PC-3 (cell line): Measurements from ENCODE around the gene CCDC54. TPM values are rescaled to one million over a fixed set of nuclear protein-coding genes. Genes with fewer than 3 reads are reported as not detected.

Experiments
- ATAC-seq: fragments of 200-7000 bp; cut with Tn5 transposase; 2 replicates; pipeline ENCODE4 v1.9.1; 2020; ENCODE audit warnings: mild to moderate bottlenecking, moderate library complexity
- BruUV-seq: library from RNA; stranded (reverse); fragments of 400-500 nt; replicated peaks from 2 replicates; lab custom pipeline; 2021; lab: Mats Ljungman, UMichigan
- CTCF ChIA-PET: fragments of 300-600 bp; sonication (Branson Sonifier 250); formaldehyde crosslinking; loops from one replicate; lab custom pipeline; 2022; ENCODE audit warnings: antibody characterized with exemption; lab: Charles Lee
- POLR2A ChIA-PET: fragments of 300-600 bp; sonication (Branson Sonifier 250); formaldehyde crosslinking; loops from one replicate; lab custom pipeline; 2022; ENCODE audit warnings: antibody characterized with exemption; ENCODE audit not compliant: unreplicated experiment; lab: Charles Lee
- DNase-seq: peaks from one replicate; pipeline ENCODE4 v3.0.0-alpha.2; 2015
- H2AFZ ChIP-seq: fragments of 300-600 bp; sonication (generic); 2 replicates; pipeline ENCODE4 v1.6.0; 2016; ENCODE audit warnings: antibody characterized with exemption, low read length
- H3F3A ChIP-seq: fragments of 300-600 bp; sonication (generic); one replicate; pipeline ENCODE4 v1.6.0; 2017; ENCODE audit warnings: antibody characterized with exemption, low read length, control low read depth, mild to moderate bottlenecking; ENCODE audit not compliant: unreplicated experiment
- H3K27ac ChIP-seq: fragments of 300-600 bp; sonication (generic); 2 replicates; pipeline ENCODE4 v1.5.1; 2016; ENCODE audit warnings: mild to moderate bottlenecking, low read length
- H3K27me3 ChIP-seq: fragments of 300-600 bp; sonication (generic); 2 replicates; pipeline ENCODE4 v1.6.1; 2016; ENCODE audit warnings: low read length, mixed read lengths
- H3K36me3 ChIP-seq: fragments of 300-600 bp; sonication (generic); 2 replicates; pipeline ENCODE4 v1.6.1; 2016; ENCODE audit warnings: low read depth, mixed run types, low read length, mixed read lengths
- H3K4me1 ChIP-seq: fragments of 300-600 bp; sonication (generic); 2 replicates; pipeline ENCODE4 v1.5.1; 2016; ENCODE audit warnings: low read length; ENCODE audit not compliant: insufficient read depth
- H3K4me2 ChIP-seq: fragments of 300-600 bp; sonication (generic); 2 replicates; pipeline ENCODE4 v1.6.0; 2016; ENCODE audit warnings: low read length
- H3K4me3 ChIP-seq: fragments of 300-600 bp; sonication (generic); 2 replicates; pipeline ENCODE4 v1.5.1; 2016; ENCODE audit warnings: mild to moderate bottlenecking, low read length, mixed read lengths
- H3K79me2 ChIP-seq: fragments of 300-600 bp; sonication (generic); 2 replicates; pipeline ENCODE4 v1.6.1; 2017; ENCODE audit warnings: low read length, mixed read lengths
- H3K9ac ChIP-seq: fragments of 300-600 bp; sonication (generic); 2 replicates; pipeline ENCODE4 v1.6.0; 2016; ENCODE audit warnings: mild to moderate bottlenecking, low read length
- H3K9me2 ChIP-seq: fragments of 300-600 bp; sonication (generic); replicated peaks from 2 replicates; pipeline ENCODE4 v1.6.1; 2016; ENCODE audit warnings: mixed run types, low read length, mixed read lengths
- H3K9me3 ChIP-seq: fragments of 300-600 bp; sonication (generic); 2 replicates; pipeline ENCODE4 v1.6.1; 2016; ENCODE audit warnings: low read length, mixed read lengths
- H4K20me1 ChIP-seq: fragments of 300-600 bp; sonication (generic); 2 replicates; pipeline ENCODE4 v1.6.1; 2016; ENCODE audit warnings: low read length, mixed read lengths
- CTCF ChIP-seq: fragments of 300-600 bp; sonication (generic); conservative IDR thresholded peaks from 2 replicates; pipeline ENCODE4 v1.5.1; 2017; ENCODE audit warnings: antibody characterized with exemption, low read depth, mild to moderate bottlenecking, low read length
- EZH2 ChIP-seq: fragments of 300-600 bp; sonication (generic); IDR thresholded peaks from one replicate; pipeline ENCODE4 v1.6.1; 2017; ENCODE audit warnings: antibody characterized with exemption, mild to moderate bottlenecking, low read length; ENCODE audit not compliant: unreplicated experiment
- EZH2phosphoT487 ChIP-seq: fragments of 300-600 bp; sonication (generic); IDR thresholded peaks from 2 replicates; pipeline ENCODE4 v1.6.1; 2018; ENCODE audit warnings: mild to moderate bottlenecking, antibody characterized with exemption, low read length, borderline replicate concordance
- intact Hi-C: fragments of 100-400 bp; cut with micrococcal nuclease; formaldehyde crosslinking; loops from 2 replicates; pipeline ENCODE4 v1.9.0; 2023
- total RNA-seq: library from RNA; depleted of rRNA; stranded (reverse); fragments of >200 nt; gene quantifications from 2 replicates; pipeline ENCODE4 v1.2.3, GENCODE V29; 2014

Gene CCDC54
- total RNA-seq, 1 experiment from 2014 or later = not detected

GRCh38 chr3:107404727-107405469 lies 27.7 kb downstream of the CCDC54 start:
- Histone ChIP-seq H3F3A (no peaks in the 10 kb centered on the region), H4K20me1 (no peaks in the 10 kb centered on the region), H3K9ac (no peak overlapping the region), H3K4me3 (no peak overlapping the region), H3K4me1 (no peaks in the 10 kb centered on the region), H3K9me3 (peaks cover 8% of the 10 kb centered on the region; the same call in 1 of the 2 replicates), H3K9me2 (no peaks in the 10 kb centered on the region), H3K79me2 (no peaks in the 10 kb centered on the region), H2AFZ (no peak overlapping the region), H3K4me2 (no peak overlapping the region), H3K27me3 (no peaks in the 10 kb centered on the region), H3K27ac (no peak overlapping the region), H3K36me3 (no peaks in the 10 kb centered on the region)
- no peak for DNase-seq
- ChIA-PET POLR2A (no interaction called here), CTCF (interaction anchor here (0.6 kb wide), 1 partner anchor 26 kb away, joined by 5 read pairs; no protein-coding TSS in a partner anchor)
- ATAC-seq = no peak
- TF ChIP-seq EZH2 = no peak
- no peak for TF ChIP-seq CTCF
- BruUV-seq = no TSS peak
- intact Hi-C loops = no loop called here

GRCh38 chr3:107407355-107407754 lies 30.1 kb downstream of the CCDC54 start:
- no TSS peak for BruUV-seq
- TF ChIP-seq EZH2phosphoT487 = no peak
- no peak for TF ChIP-seq EZH2
- no peak for TF ChIP-seq CTCF
- Histone ChIP-seq H3K9me2 (no peaks in the 10 kb centered on the region), H3K9me3 (peaks cover 11% of the 10 kb centered on the region; the same call in 1 of the 2 replicates), H4K20me1 (no peaks in the 10 kb centered on the region), H3F3A (no peaks in the 10 kb centered on the region), H3K4me2 (no peak overlapping the region), H3K9ac (no peak overlapping the region), H3K27ac (no peak overlapping the region), H3K27me3 (no peaks in the 10 kb centered on the region), H3K36me3 (no peaks in the 10 kb centered on the region), H3K79me2 (no peaks in the 10 kb centered on the region), H3K4me3 (no peak overlapping the region), H2AFZ (no peak overlapping the region), H3K4me1 (no peaks in the 10 kb centered on the region)
- ChIA-PET POLR2A (no interaction called here), CTCF (no interaction called here)
- no peak for ATAC-seq
- intact Hi-C loops = no loop called here
- DNase-seq = no peak

GRCh38 chr3:107408513-107408912 lies 31.3 kb downstream of the CCDC54 start:
- ATAC-seq (no peak), DNase-seq (no peak)
- Histone ChIP-seq H3K27me3 (no peaks in the 10 kb centered on the region), H3K9me3 (peaks cover 11% of the 10 kb centered on the region; the same call in 1 of the 2 replicates), H3F3A (no peaks in the 10 kb centered on the region), H3K36me3 (no peaks in the 10 kb centered on the region), H2AFZ (no peak overlapping the region), H3K79me2 (no peaks in the 10 kb centered on the region), H3K4me3 (no peak overlapping the region), H3K27ac (no peak overlapping the region), H3K9ac (no peak overlapping the region), H4K20me1 (no peaks in the 10 kb centered on the region), H3K4me1 (no peaks in the 10 kb centered on the region), H3K9me2 (no peaks in the 10 kb centered on the region), H3K4me2 (no peak overlapping the region)
- TF ChIP-seq EZH2 (no peak), CTCF (no peak), EZH2phosphoT487 (no peak)
- no TSS peak for BruUV-seq
- ChIA-PET POLR2A (no interaction called here), CTCF (interaction anchor here (0.6 kb wide), 1 partner anchor 215 kb away, joined by 3 read pairs; no protein-coding TSS in a partner anchor)
- intact Hi-C loops = no loop called here
